H9 (cell line): ENCODE results near the gene TYMP. TPM values are rescaled to one million over a fixed set of nuclear protein-coding genes. Genes with fewer than 3 reads are reported as not detected.

Experiments used
- DNase-seq: peaks from one replicate; pipeline ENCODE4 v3.0.0-alpha.2; 2017
- H2AFZ ChIP-seq: one replicate; pipeline ENCODE4 v1.6.1; 2013; ENCODE audit warnings: mild to moderate bottlenecking, low read length, control low read depth, moderate library complexity
- H2AK5ac ChIP-seq: 2 replicates; pipeline ENCODE4 v1.6.1; 2013; ENCODE audit warnings: low read length, control low read depth, mixed read lengths; ENCODE audit not compliant: insufficient read length
- H2BK120ac ChIP-seq: one replicate; pipeline ENCODE4 v1.6.1; 2013; ENCODE audit warnings: low read depth, mild to moderate bottlenecking, low read length, control low read depth, inconsistent platforms; ENCODE audit not compliant: poor library complexity, severe bottlenecking
- H2BK12ac ChIP-seq: 2 replicates; pipeline ENCODE4 v1.6.1; 2013; ENCODE audit warnings: low read length, control low read depth, mixed read lengths, low read depth; ENCODE audit not compliant: insufficient read length
- H2BK15ac ChIP-seq: 2 replicates; pipeline ENCODE4 v1.6.1; 2013; ENCODE audit warnings: low read depth, low read length, control low read depth
- H2BK20ac ChIP-seq: one replicate; pipeline ENCODE4 v1.6.1; 2013; ENCODE audit warnings: low read depth, mild to moderate bottlenecking, low read length, control low read depth, inconsistent platforms; ENCODE audit not compliant: poor library complexity, severe bottlenecking
- H2BK5ac ChIP-seq: 2 replicates; pipeline ENCODE4 v1.6.1; 2013; ENCODE audit warnings: low read length, control low read depth, mixed read lengths; ENCODE audit not compliant: insufficient read length
- H3K14ac ChIP-seq: 2 replicates; pipeline ENCODE4 v1.6.1; 2013; ENCODE audit warnings: low read length, control low read depth; ENCODE audit not compliant: insufficient read depth
- H3K18ac ChIP-seq: 2 replicates; pipeline ENCODE4 v1.6.1; 2013; ENCODE audit warnings: low read depth, mild to moderate bottlenecking, mixed read lengths, low read length, control low read depth; ENCODE audit not compliant: insufficient read length
- H3K23ac ChIP-seq: 2 replicates; pipeline ENCODE4 v1.6.1; 2013; ENCODE audit warnings: low read length, control low read depth, mixed read lengths, low read depth; ENCODE audit not compliant: insufficient read length
- H3K23me2 ChIP-seq: 2 replicates; pipeline ENCODE4 v1.6.1; 2013; ENCODE audit warnings: low read depth, mild to moderate bottlenecking, mixed read lengths, low read length, control low read depth; ENCODE audit not compliant: insufficient read length, poor library complexity, severe bottlenecking
- H3K27ac ChIP-seq: 2 replicates; pipeline ENCODE4 v1.5.1; 2013; ENCODE audit warnings: low read length, control low read depth, mixed read lengths, low read depth; ENCODE audit not compliant: insufficient read length
- H3K27me3 ChIP-seq: 2 replicates; pipeline ENCODE4 v1.6.1; 2013; ENCODE audit warnings: low read length, control low read depth, inconsistent platforms; ENCODE audit not compliant: insufficient read depth
- H3K4ac ChIP-seq: 2 replicates; pipeline ENCODE4 v1.6.1; 2013; ENCODE audit warnings: low read depth, mild to moderate bottlenecking, control low read depth, inconsistent platforms, low read length, moderate library complexity
- H3K4me1 ChIP-seq: 2 replicates; pipeline ENCODE4 v1.6.1; 2013; ENCODE audit warnings: low read length, control low read depth, inconsistent platforms; ENCODE audit not compliant: insufficient read depth
- H3K4me2 ChIP-seq: 2 replicates; pipeline ENCODE4 v1.6.1; 2013; ENCODE audit warnings: low read length, control low read depth, mixed read lengths; ENCODE audit not compliant: insufficient read length, insufficient read depth
- H3K56ac ChIP-seq: 2 replicates; pipeline ENCODE4 v1.6.1; 2013; ENCODE audit warnings: low read depth, mild to moderate bottlenecking, mixed read lengths, low read length, control low read depth; ENCODE audit not compliant: insufficient read length
- H3K79me1 ChIP-seq: 2 replicates; pipeline ENCODE4 v1.6.1; 2013; ENCODE audit warnings: low read depth, mild to moderate bottlenecking, moderate library complexity, low read length, control low read depth, inconsistent platforms; ENCODE audit not compliant: insufficient read depth, poor library complexity, severe bottlenecking
- H3K79me2 ChIP-seq: 2 replicates; pipeline ENCODE4 v1.6.1; 2013; ENCODE audit warnings: low read length, control low read depth, inconsistent platforms; ENCODE audit not compliant: insufficient read depth
- H3K9ac ChIP-seq: 2 replicates; pipeline ENCODE4 v1.6.1; 2013; ENCODE audit warnings: low read length, control low read depth, mixed read lengths; ENCODE audit not compliant: insufficient read length; ENCODE audit errors: extremely low read depth
- H3K9me3 ChIP-seq: one replicate; pipeline ENCODE4 v1.6.1; 2013; ENCODE audit warnings: low read depth, low read length, inconsistent platforms; ENCODE audit not compliant: control insufficient read depth
- H3T11ph ChIP-seq: one replicate; pipeline ENCODE4 v1.6.1; 2013; ENCODE audit warnings: mild to moderate bottlenecking, low read length, control low read depth, inconsistent platforms
- H4K20me1 ChIP-seq: one replicate; pipeline ENCODE4 v1.6.1; 2013; ENCODE audit not compliant: control insufficient read depth, insufficient read length, insufficient read depth
- H4K5ac ChIP-seq: 2 replicates; pipeline ENCODE4 v1.6.1; 2013; ENCODE audit warnings: low read depth, mild to moderate bottlenecking, mixed read lengths, low read length, control low read depth; ENCODE audit not compliant: insufficient read length
- H4K8ac ChIP-seq: replicated peaks from 2 replicates; pipeline ENCODE4 v1.6.1; 2013; ENCODE audit warnings: low read length, control low read depth, mixed read lengths, low read depth; ENCODE audit not compliant: insufficient read length
- H4K91ac ChIP-seq: 2 replicates; pipeline ENCODE4 v1.6.1; 2013; ENCODE audit warnings: low read depth, mild to moderate bottlenecking, moderate library complexity, mixed read lengths, low read length, control low read depth; ENCODE audit not compliant: insufficient read length
- H3K27ac Mint-ChIP-seq, 3 experiments: 2 replicates in 2 of 3; 3 replicates in 1 of 3; pipeline ENCODE4 v1.8.0; 2020 to 2021; ENCODE audit warnings: mixed read lengths in 3 of 3, mild to moderate bottlenecking in 1 of 3, moderate library complexity in 1 of 3
- H3K27me3 Mint-ChIP-seq: 2 replicates; pipeline ENCODE4 v1.8.0; 2021; ENCODE audit warnings: low read depth, mild to moderate bottlenecking, moderate library complexity, mixed read lengths
- H3K36me3 Mint-ChIP-seq, 3 experiments: 2 replicates in 2 of 3; 3 replicates in 1 of 3; pipeline ENCODE4 v1.8.0; 2020 to 2021; ENCODE audit warnings: low read depth in 3 of 3, mixed read lengths in 3 of 3; ENCODE audit not compliant: insufficient read depth in 1 of 3
- H3K4me1 Mint-ChIP-seq, 2 experiments: 2 replicates each; pipeline ENCODE4 v1.8.0; 2020; ENCODE audit warnings: mixed read lengths in 2 of 2
- H3K4me3 Mint-ChIP-seq, 2 experiments: 2 replicates in 1 of 2; 3 replicates in 1 of 2; pipeline ENCODE4 v1.8.0; 2020 to 2021; ENCODE audit warnings: mild to moderate bottlenecking in 2 of 2, mixed read lengths in 2 of 2, moderate library complexity in 1 of 2
- H3K9me3 Mint-ChIP-seq, 2 experiments: 2 replicates in 1 of 2; 3 replicates in 1 of 2; pipeline ENCODE4 v1.8.0; 2020; ENCODE audit warnings: mild to moderate bottlenecking in 2 of 2, mixed read lengths in 2 of 2, moderate library complexity in 1 of 2
- WGBS: extraction: QIAGEN DNeasy Blood & Tissue Kit; methylation state at CpG from one replicate; pipeline ENCODE4 v1.1.7; 2013; ENCODE audit warnings: missing lambda C conversion rate, low lambda C conversion rate, mixed read lengths; ENCODE audit not compliant: insufficient read length; ENCODE audit errors: extremely low coverage; 5-methylcytosine and 5-hydroxymethylcytosine counted together
- total RNA-seq: library from RNA; stranded (reverse); gene quantifications from 2 replicates; pipeline ENCODE4 v1.2.1, GENCODE V29; 2021
- TF ChIP-seq, protein P1 (sequence below): fragments of 200-600 bp; sonication (generic); conservative IDR thresholded peaks from 3 replicates; pipeline ENCODE4 v1.8.0; 2021; ENCODE audit warnings: antibody characterized with exemption, mild to moderate bottlenecking

Gene TYMP
- total RNA-seq, 1 experiment from 2014 or later, result 1.0 TPM

DNA sequence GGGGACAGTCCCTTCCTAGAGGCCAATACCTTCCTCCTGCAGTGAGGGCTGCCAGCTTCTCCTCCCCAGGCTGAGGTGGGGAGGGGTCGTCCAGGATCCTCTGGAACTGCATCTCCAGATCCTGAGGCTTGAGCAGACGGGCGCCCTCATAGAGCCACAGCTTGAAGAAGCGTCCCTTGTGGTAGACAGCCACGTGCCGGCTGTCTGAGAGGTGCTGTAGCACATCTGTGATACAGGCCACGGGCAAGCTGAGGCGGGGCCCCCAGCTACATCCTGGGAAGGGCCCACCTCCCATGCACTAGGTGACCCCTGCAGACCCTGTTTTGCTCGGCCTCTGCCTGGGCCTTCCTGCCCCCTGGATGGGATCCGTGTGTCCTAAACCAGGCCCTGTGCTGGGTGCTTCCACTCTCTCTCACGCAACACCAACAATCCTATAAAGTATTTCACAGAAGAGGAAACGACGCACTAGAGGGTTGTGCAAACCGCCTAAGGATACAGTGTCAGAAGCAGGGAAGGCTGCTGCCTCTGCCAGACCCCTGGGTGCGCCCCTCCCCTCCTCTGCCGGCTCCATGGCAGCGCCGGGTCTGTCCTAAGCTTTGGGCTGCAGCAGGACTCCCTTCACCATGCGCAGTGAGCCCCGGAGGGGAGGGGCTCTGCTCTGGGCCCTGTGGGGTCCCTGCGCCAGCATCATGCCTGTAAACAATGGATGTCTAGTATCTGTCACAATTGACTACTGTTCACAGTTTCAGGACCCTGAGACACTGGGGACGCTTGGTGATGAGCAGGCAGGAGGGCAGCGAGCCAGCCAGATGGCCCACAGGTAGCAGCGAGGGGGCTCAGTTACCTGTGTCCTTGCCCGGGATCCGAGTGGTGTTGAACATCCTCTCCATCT, 43.9 kb upstream of the TYMP start:
- Histone ChIP-seq H3K4me2 (no peak overlapping the region), H3K9ac (no peak overlapping the region), H2BK20ac (no peak overlapping the region), H3K9me3 (no peaks in the 10 kb centered on the region), H2BK15ac (no peak overlapping the region), H3K14ac (no peak overlapping the region), H3K79me2 (no peaks in the 10 kb centered on the region), H3K4ac (no peak overlapping the region), H2BK120ac (no peak overlapping the region), H4K5ac (no peak overlapping the region), H2BK5ac (no peak overlapping the region), H4K8ac (no peak overlapping the region), H2BK12ac (no peak overlapping the region), H4K20me1 (no peaks in the 10 kb centered on the region), H3K79me1 (no peaks in the 10 kb centered on the region), H3K18ac (no peak overlapping the region), H4K91ac (no peak overlapping the region), H3K23me2 (no peaks in the 10 kb centered on the region), H3K27me3 (no peaks in the 10 kb centered on the region), H3K23ac (no peak overlapping the region), H3K56ac (no peak overlapping the region), H3K27ac (no peak overlapping the region), H2AK5ac (no peak overlapping the region), H3K4me1 (no peaks in the 10 kb centered on the region), H2AFZ (no peak overlapping the region), H3T11ph (no peak overlapping the region)
- H3K36me3 Mint-ChIP-seq, result peaks cover 13 to 79% (median 73%) of the 10 kb centered on the region in 3 experiments
- no peak overlapping the region for H3K4me3 Mint-ChIP-seq
- H3K4me1 Mint-ChIP-seq, result no peaks in the 10 kb centered on the region
- no CpG with 5 or more reads among the region's 26 CpGs for WGBS
- no peaks in the 10 kb centered on the region for H3K9me3 Mint-ChIP-seq
- H3K27ac Mint-ChIP-seq, result no peak overlapping the region
- no peaks in the 10 kb centered on the region; the same call in 1 of the 2 replicates for H3K27me3 Mint-ChIP-seq
- TF ChIP-seq, protein P1, sequence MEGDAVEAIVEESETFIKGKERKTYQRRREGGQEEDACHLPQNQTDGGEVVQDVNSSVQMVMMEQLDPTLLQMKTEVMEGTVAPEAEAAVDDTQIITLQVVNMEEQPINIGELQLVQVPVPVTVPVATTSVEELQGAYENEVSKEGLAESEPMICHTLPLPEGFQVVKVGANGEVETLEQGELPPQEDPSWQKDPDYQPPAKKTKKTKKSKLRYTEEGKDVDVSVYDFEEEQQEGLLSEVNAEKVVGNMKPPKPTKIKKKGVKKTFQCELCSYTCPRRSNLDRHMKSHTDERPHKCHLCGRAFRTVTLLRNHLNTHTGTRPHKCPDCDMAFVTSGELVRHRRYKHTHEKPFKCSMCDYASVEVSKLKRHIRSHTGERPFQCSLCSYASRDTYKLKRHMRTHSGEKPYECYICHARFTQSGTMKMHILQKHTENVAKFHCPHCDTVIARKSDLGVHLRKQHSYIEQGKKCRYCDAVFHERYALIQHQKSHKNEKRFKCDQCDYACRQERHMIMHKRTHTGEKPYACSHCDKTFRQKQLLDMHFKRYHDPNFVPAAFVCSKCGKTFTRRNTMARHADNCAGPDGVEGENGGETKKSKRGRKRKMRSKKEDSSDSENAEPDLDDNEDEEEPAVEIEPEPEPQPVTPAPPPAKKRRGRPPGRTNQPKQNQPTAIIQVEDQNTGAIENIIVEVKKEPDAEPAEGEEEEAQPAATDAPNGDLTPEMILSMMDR, result no peak
- no peak for DNase-seq
